AG04450 (cell line): ENCODE results near the gene NOTCH2. TPM values are rescaled to one million over a fixed set of nuclear protein-coding genes. Genes with fewer than 3 reads are reported as not detected.
"Not testable (repeated sequence)": the region's sequence is repeated elsewhere in the genome, so short reads cannot be mapped to it uniquely, and the experiment has no call there.

Experiments used
- CTCF ChIA-PET: fragments of 300-600, 350-600 bp; formaldehyde crosslinking; extraction: SDS; loops from one replicate; lab custom pipeline; 2022; ENCODE audit warnings: antibody characterized with exemption, inconsistent platforms; lab: Charles Lee
- POLR2A ChIA-PET: fragments of 350-600 bp; formaldehyde crosslinking; extraction: SDS; loops from one replicate; lab custom pipeline; 2021; ENCODE audit warnings: antibody characterized with exemption, inconsistent platforms; lab: Yijun Ruan, JAX
- DNase-seq: peaks from one replicate; pipeline ENCODE4 v3.0.0-alpha.2; 2011; ENCODE audit warnings: low read depth, low spot score
- H3K27ac ChIP-seq: one replicate; pipeline ENCODE4 v1.5.1; 2012; ENCODE audit warnings: low read depth, low read length, control low read depth
- H3K27me3 ChIP-seq: one replicate; pipeline ENCODE4 v1.6.0; 2012; ENCODE audit warnings: low read length; ENCODE audit not compliant: control insufficient read depth, insufficient read depth
- H3K4me3 ChIP-seq: 2 replicates; pipeline ENCODE4 v1.5.1; 2011; ENCODE audit warnings: mild to moderate bottlenecking, low read depth, low read length, control low read depth
- H3K9me3 ChIP-seq: 2 replicates; pipeline ENCODE4 v1.5.1; 2012; ENCODE audit warnings: low read length; ENCODE audit not compliant: control insufficient read depth, insufficient read depth
- polyA plus RNA-seq: library from polyadenylated mRNA; depleted of rRNA; stranded (reverse); fragments of >200 nt; gene quantifications from 2 replicates; pipeline ENCODE4 v1.2.3, GENCODE V29; 2011

Gene NOTCH2
- polyA plus RNA-seq, 1 experiment: 47.0 TPM

DNA sequence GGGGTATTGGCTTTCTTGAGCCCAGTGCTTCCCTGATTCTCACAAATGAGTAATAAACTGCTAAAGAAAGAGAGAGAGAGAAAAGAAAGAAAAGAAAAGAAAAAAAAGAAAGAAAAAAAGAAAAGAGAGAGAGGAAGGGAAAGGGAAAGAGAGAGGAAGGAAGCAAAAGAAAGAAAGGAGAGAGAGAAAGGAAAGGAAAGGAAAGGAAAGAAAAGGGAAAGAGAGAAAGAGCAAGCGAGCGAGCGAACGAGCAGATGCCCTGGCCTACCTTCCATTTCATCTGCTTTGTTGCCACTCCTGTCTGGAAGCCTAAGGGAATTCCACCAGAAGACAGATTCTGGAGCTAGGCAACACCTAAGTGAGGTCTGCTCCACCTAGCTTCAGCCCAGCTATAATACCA is 27.7 kb downstream of the NOTCH2 start:
- H3K9me3 ChIP-seq, POLR2A ChIA-PET, DNase-seq, CTCF ChIA-PET, H3K27me3 ChIP-seq, H3K4me3 ChIP-seq, H3K27ac ChIP-seq: not testable (repeated sequence)

DNA sequence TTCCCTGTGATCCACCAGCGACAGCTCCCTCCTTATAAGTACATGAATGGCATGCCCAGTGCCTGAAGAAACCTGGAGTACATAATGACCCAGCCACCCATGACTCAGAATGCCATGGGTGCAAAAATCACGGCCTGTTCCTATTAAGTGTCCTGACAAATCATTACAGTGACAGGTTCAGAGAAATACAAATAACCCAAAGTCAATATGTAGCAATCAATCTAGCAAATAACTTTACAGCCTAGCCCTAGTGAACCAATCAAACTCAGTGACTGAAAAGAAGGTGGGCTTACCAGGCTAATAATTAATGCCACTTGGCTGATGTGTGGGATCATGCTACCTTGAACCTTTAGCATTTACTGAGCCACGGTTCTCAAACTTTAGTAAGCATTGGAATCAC is 37.2 kb downstream of the NOTCH2 start:
- H3K27me3 ChIP-seq, POLR2A ChIA-PET, H3K4me3 ChIP-seq, H3K27ac ChIP-seq, CTCF ChIA-PET, H3K9me3 ChIP-seq, DNase-seq: not testable (repeated sequence)

GRCh38 chr1:120023791-120024190 is 45.7 kb downstream of the NOTCH2 start:
- H3K27ac ChIP-seq, DNase-seq, CTCF ChIA-PET, H3K9me3 ChIP-seq, POLR2A ChIA-PET, H3K4me3 ChIP-seq, H3K27me3 ChIP-seq: not testable (repeated sequence)

DNA sequence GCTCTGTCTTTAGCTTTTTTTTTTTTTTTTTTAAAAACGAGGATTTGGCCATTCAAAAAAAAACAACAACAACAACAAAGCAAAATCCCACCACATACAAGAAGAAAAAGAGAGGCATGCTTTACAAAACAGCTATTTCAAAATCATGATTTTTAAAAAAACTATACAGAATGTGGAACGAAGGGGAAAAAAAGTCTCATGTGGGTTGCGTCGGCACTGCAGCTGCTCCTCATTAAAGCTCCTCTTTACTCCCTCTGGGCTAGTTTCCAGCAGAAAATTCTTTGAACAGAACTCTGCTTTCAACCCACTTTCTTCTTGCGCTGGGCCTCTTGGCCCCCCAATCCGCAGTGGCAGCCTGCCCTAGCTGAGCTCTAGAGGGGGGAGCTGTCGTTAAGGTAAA is 54.5 kb downstream of the NOTCH2 start:
- CTCF ChIA-PET, H3K4me3 ChIP-seq, H3K27me3 ChIP-seq, H3K27ac ChIP-seq, DNase-seq, POLR2A ChIA-PET, H3K9me3 ChIP-seq: not testable (repeated sequence)

GRCh38 chr1:120008320-120008719 is 61.1 kb downstream of the NOTCH2 start:
- H3K4me3 ChIP-seq, H3K9me3 ChIP-seq, H3K27me3 ChIP-seq, H3K27ac ChIP-seq, POLR2A ChIA-PET, DNase-seq, CTCF ChIA-PET: not testable (repeated sequence)

DNA sequence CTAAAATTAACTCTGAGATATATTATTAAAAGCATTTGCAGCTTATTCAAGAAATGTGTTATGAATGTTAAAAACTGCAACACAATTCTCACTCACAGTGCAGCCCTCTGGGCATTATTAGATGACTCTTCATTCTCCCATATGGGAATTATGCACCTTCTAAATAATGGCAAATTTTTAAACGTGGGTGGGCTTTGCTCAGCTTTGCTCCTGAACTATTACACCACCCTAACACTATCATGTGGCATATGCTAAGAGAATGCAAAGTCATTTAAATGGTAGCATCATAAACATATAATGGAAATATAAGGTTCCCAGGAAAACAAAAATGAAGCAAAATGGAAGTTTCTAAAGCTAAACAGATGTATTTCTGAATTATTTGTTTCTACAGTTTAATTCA is 61.6 kb downstream of the NOTCH2 start:
- POLR2A ChIA-PET, H3K9me3 ChIP-seq, CTCF ChIA-PET, H3K27ac ChIP-seq, DNase-seq, H3K27me3 ChIP-seq, H3K4me3 ChIP-seq: not testable (repeated sequence)

- H3K27me3 ChIP-seq, DNase-seq, CTCF ChIA-PET, H3K27ac ChIP-seq, H3K9me3 ChIP-seq, H3K4me3 ChIP-seq, POLR2A ChIA-PET: not testable (repeated sequence)
Measured at GRCh38 chr1:120001035-120001434, 68.4 kb downstream of the NOTCH2 start.

DNA sequence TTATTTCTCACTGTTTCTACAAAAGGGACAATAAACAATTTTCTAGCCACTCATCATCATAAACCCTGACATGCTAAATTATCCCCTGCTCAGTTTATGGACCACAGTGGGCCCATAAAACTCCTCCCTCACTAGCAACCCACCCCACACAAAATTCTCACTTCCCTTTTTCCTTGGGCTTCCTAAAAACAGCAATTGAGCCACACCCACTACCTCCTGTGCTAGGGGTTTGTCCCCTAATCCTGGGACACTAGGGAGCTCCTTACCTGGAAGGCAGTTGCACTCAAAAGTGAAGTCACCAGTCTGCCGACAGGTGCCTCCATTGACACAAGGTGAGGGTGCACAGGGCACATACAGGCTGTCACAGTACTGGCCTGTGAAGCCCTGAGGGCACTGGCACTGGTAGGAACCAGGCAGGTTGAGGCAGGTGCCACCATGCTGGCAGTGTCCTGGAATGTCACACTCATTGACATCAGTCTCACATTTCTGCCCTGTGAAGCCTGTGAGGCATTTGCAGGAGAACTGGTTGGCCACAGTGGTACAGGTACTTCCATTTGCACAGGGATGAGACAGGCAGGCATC is 72.6 kb downstream of the NOTCH2 start:
- CTCF ChIA-PET, H3K9me3 ChIP-seq, POLR2A ChIA-PET, H3K27ac ChIP-seq, H3K4me3 ChIP-seq, DNase-seq, H3K27me3 ChIP-seq: not testable (repeated sequence)

DNA sequence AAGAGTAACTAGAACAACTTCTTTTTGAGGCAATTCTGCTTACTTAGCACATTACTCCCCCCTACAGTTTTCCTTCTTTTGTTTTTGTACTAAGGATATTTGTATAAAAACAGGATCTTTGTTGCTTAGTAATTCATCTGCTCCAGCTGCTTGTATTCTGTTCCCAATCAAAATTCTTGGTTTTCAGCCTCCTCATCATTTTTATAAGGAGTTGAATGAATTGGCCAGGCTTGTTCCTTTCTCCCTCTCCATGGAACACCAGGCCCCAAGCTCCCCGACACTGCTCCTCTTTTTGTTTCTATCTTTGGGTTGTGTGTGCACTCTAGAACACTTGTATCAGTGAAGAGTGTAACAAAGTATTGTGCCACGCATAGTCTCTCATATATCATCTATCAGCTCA is 73.5 kb downstream of the NOTCH2 start:
- POLR2A ChIA-PET, DNase-seq, H3K27ac ChIP-seq, H3K4me3 ChIP-seq, H3K27me3 ChIP-seq, H3K9me3 ChIP-seq, CTCF ChIA-PET: not testable (repeated sequence)
